T-helper 17 cell (primary cell): ENCODE results near the gene GPNMB. TPM values are rescaled to one million over a fixed set of nuclear protein-coding genes. Genes with fewer than 3 reads are reported as not detected.

Experiments used
- ATAC-seq: fragments of 150-1000 bp; cut with Tn5 transposase; 2 replicates; pipeline ENCODE4 v1.10.0; 2021; ENCODE audit warnings: mild to moderate bottlenecking, moderate library complexity
- DNase-seq, 3 donors: peaks; one replicate each; pipeline versions ENCODE4 v3.0.0 to v3.0.0-alpha.2; 2020 to 2021
- H3K9me3 ChIP-seq: one replicate; pipeline ENCODE4 v1.7.0; 2013; ENCODE audit warnings: low read length, mild to moderate bottlenecking; ENCODE audit not compliant: control insufficient read depth, poor library complexity, severe bottlenecking
- H3K27ac Mint-ChIP-seq: one replicate; pipeline ENCODE4 v1.8.0; 2022; ENCODE audit warnings: mild to moderate bottlenecking, moderate library complexity, mixed read lengths
- H3K27me3 Mint-ChIP-seq: one replicate; pipeline ENCODE4 v1.8.0; 2022; ENCODE audit warnings: mixed read lengths
- H3K36me3 Mint-ChIP-seq: one replicate; pipeline ENCODE4 v1.8.0; 2022; ENCODE audit warnings: low read depth, mixed read lengths
- H3K4me1 Mint-ChIP-seq: one replicate; pipeline ENCODE4 v1.8.0; 2022; ENCODE audit warnings: mild to moderate bottlenecking, mixed read lengths
- H3K4me3 Mint-ChIP-seq: one replicate; pipeline ENCODE4 v1.8.0; 2022; ENCODE audit warnings: mild to moderate bottlenecking, moderate library complexity, mixed read lengths
- total RNA-seq, 4 donors: library from RNA in 2 of 4; stranded (reverse) in 2 of 4; gene quantifications; one replicate each; pipeline ENCODE4 v1.2.3 and lab custom pipeline; 2022 to 2026

GPNMB gene
- total RNA-seq, 2 donors from 2014 or later, result not detected

DNA sequence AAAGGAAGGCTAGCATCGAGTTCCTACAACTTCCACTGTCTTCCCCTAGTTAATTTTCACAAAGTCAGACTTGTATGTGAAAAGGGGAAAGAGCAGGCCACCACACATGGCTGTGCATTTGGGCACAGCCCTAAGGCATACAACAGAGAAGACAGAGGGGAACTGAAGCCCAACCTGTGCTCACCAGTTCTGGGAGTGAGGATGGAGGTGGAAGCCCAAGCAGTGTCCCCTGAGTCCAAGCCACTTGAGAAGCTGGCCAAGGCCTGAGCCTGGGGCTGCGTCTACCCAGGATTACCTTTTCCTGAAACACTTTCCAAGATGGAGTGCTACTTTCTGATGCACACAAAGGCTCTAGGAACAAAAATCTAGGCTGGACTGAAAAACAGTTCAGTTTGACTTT lies 20.3 kb downstream of the GPNMB start:
- Mint-ChIP-seq H3K27ac (no peak overlapping the region), H3K36me3 (no peaks in the 10 kb centered on the region), H3K4me3 (no peak overlapping the region), H3K27me3 (peaks cover 18% of the 10 kb centered on the region), H3K4me1 (no peaks in the 10 kb centered on the region)
- ATAC-seq (no peak), DNase-seq (no peak)
- no peaks in the 10 kb centered on the region for H3K9me3 ChIP-seq

DNA sequence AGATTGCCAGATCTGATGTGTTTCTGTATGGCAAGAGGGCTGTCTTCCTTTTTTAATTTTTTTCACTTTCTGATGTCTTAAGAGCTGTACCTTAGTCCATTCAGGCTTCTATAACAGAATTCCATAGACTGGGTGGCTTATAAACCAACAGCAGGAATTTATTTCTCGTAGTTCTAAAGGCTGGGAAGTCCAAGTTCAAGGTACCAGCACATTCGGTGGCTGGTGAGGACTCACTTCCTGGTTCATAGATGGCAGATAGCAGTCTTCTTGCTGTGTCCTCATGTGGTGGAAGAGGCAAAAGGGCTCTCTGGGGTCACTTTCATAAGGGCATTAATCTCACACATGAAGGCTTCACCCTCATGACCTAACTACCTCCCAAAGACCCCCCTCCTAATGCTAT lies 20.8 kb downstream of the GPNMB start:
- H3K27me3 Mint-ChIP-seq, result peaks cover 22% of the 10 kb centered on the region
- no peak overlapping the region for H3K4me3 Mint-ChIP-seq
- DNase-seq (no peak), ATAC-seq (no peak)
- no peaks in the 10 kb centered on the region for H3K36me3 Mint-ChIP-seq
- H3K27ac Mint-ChIP-seq, result no peak overlapping the region
- peaks cover 4% of the 10 kb centered on the region for H3K4me1 Mint-ChIP-seq
- H3K9me3 ChIP-seq, result no peaks in the 10 kb centered on the region

DNA sequence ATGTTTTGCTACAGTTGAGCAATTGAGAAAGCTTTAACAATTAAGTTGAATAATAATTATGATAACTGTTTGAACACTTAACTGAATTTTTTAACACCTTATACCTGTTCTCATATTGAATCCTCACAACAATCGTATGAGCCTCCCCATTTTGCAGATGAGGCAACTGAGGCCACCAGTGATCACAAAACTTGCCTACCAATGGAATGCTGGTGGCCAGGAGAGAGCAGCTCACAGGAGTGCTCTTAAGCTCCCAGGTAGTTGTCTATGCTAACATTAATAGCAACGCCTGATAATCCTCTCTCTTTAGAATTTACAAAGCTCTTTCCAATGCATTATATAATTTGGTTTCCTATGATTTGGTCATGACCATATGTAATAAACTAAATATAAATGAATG lies 21.6 kb downstream of the GPNMB start:
- Mint-ChIP-seq H3K27ac (no peak overlapping the region), H3K36me3 (no peaks in the 10 kb centered on the region), H3K4me1 (peaks cover 7% of the 10 kb centered on the region), H3K27me3 (peaks cover 23% of the 10 kb centered on the region), H3K4me3 (no peak overlapping the region)
- H3K9me3 ChIP-seq, result no peaks in the 10 kb centered on the region
- ATAC-seq, result no peak
- DNase-seq, result no peak

DNA sequence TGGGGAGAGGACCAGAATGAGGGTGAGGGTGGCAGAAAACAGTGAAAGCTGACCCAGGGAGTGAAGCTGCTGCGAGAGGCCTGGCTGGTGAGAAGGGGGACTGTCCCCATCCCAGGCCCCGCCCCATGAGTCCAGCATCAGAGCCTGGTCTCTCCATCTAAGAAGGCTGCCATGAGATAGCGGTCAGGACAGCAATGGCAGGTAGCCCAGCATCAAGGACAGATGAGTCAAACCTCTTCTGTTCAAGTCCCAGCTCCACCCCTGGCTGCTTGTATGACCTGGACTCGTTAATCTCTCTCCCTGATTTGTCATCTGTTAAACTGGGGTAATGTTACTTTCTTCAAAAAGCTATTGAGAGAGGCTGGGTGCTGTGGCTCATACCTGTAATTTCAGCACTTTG lies 22.2 kb downstream of the GPNMB start:
- no peaks in the 10 kb centered on the region for H3K9me3 ChIP-seq
- DNase-seq (no peak), ATAC-seq (no peak)
- peaks cover 12% of the 10 kb centered on the region for H3K4me1 Mint-ChIP-seq
- no peaks in the 10 kb centered on the region for H3K36me3 Mint-ChIP-seq
- no peak overlapping the region for H3K4me3 Mint-ChIP-seq
- H3K27ac Mint-ChIP-seq, result no peak overlapping the region
- peaks cover 23% of the 10 kb centered on the region for H3K27me3 Mint-ChIP-seq

DNA sequence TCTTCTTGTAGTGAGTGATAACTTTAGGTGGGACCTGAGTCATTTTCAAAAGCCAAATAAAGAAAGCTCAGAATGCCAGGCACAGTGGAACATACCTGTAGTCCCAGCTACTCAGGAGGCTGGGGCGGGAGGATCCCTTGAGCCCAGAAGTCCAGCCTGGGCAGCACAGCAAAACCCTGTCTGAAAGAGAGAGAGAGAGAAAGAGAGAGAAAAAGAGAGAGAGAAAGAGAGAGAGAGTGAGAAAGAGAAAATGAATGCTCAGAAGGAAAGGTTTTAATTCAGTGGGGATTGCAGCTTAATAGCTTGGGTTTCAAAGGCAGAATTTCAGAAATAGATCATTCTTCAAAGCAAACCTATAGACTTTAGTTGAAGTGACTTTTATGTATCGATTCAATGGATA lies 25.7 kb downstream of the GPNMB start:
- Mint-ChIP-seq H3K27me3 (peaks cover 23% of the 10 kb centered on the region), H3K27ac (no peak overlapping the region), H3K4me3 (no peak overlapping the region), H3K36me3 (no peaks in the 10 kb centered on the region), H3K4me1 (peaks cover 12% of the 10 kb centered on the region)
- ATAC-seq, result no peak
- no peaks in the 10 kb centered on the region for H3K9me3 ChIP-seq
- DNase-seq, result no peak

DNA sequence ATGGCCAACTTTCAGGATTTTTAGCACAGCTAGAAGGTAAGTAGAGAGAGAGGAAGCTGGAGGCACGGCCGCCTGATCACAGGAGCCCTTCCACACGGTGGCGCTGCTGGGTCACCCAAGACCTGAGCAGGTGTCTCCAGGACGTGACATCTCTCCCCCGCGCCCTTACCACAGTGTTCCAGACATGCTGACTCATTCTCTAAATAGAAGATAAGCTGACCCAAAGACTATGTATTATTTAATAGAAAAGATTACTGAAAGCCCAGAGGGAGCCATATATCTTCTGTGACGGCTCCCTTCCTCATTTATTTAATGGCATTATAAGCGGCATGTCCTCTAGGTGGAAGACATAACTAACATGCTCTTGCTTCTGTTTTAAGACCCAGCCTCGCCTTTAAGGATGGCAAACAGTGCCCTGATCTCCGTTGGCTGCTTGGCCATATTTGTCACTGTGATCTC lies 26.6 kb downstream of the GPNMB start:
- peak; percentile 72 to 82 (median 72) for DNase-seq
- Mint-ChIP-seq H3K36me3 (no peaks in the 10 kb centered on the region), H3K4me3 (peak overlapping the region; percentile 68), H3K27me3 (peaks cover 23% of the 10 kb centered on the region), H3K27ac (peak overlapping the region; percentile 43), H3K4me1 (peaks cover 12% of the 10 kb centered on the region)
- peak; percentile 99 for ATAC-seq
- no peaks in the 10 kb centered on the region for H3K9me3 ChIP-seq

DNA sequence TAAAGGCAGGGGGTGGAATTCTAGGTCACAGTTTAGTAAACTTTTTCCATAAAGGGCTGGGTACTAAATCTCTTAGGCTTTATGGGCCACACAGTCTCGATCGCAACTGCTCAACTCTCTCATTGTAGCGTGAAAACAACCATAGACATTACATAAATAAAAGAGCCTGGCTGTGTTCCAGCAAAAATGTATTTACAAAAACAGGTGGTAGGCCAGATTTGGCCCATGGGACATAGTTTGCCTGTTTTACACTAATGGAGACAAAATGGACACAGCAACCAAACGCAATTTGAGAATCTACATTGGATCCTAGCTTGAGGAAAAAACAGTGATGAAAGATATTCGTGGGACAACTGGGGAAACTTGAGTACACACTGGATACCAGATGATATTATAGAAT lies 29.3 kb downstream of the GPNMB start:
- Mint-ChIP-seq H3K27ac (no peak overlapping the region), H3K4me3 (no peak overlapping the region)

DNA sequence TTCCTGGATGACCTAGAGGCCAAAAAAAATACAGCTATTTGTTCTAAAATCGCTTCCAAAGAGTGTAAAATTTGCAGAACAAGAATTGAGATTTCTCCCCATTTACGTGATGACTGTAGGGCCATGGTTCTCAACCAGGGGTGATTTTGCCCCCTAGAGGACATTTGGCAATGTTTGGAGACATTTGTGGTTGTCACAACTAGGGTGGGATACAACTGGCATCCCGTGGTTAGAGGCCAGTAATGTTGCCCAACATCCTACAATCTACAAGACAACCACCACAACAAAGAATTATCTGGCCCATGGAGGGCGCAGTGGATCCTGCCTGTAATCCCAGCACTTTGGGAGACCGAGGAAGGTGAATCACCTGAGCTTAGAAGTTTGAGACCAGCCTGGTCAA lies 29.8 kb downstream of the GPNMB start:
- peaks cover 12% of the 10 kb centered on the region for H3K4me1 Mint-ChIP-seq
- no peaks in the 10 kb centered on the region for H3K9me3 ChIP-seq
- no peak overlapping the region for H3K27ac Mint-ChIP-seq
- no peak for DNase-seq
- H3K4me3 Mint-ChIP-seq, result no peak overlapping the region
- H3K27me3 Mint-ChIP-seq, result peaks cover 6% of the 10 kb centered on the region
- ATAC-seq, result no peak
- no peaks in the 10 kb centered on the region for H3K36me3 Mint-ChIP-seq

More for the DNA sequence above, 29.3 kb downstream of the GPNMB start:
- Mint-ChIP-seq H3K36me3 (no peaks in the 10 kb centered on the region), H3K27me3 (peaks cover 10% of the 10 kb centered on the region), H3K4me1 (peaks cover 12% of the 10 kb centered on the region)
- H3K9me3 ChIP-seq, result no peaks in the 10 kb centered on the region
- DNase-seq (no peak), ATAC-seq (no peak)

DNA sequence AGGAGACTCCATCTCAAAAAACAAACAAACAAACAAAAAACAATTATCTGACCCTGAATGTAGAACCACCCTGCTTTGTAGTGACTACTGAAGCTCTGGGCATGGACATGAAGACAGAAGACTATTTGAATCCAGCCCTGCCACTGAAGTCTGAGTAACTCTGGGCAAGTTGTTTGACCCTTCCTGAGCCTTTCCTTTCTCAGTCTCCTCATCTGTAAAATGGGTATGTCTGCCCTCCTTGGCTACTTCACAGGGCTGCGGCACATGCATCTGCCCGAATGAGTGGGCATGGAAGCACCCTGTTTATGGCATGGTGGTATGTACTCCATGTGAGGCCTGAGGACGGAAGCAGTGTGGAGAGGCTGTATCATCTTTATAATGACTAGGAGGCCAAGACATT lies 30.4 kb downstream of the GPNMB start:
- Mint-ChIP-seq H3K4me3 (no peak overlapping the region), H3K4me1 (peaks cover 12% of the 10 kb centered on the region), H3K36me3 (no peaks in the 10 kb centered on the region), H3K27ac (no peak overlapping the region), H3K27me3 (peaks cover 5% of the 10 kb centered on the region)
- no peak for DNase-seq
- H3K9me3 ChIP-seq, result no peaks in the 10 kb centered on the region
- ATAC-seq, result no peak

DNA sequence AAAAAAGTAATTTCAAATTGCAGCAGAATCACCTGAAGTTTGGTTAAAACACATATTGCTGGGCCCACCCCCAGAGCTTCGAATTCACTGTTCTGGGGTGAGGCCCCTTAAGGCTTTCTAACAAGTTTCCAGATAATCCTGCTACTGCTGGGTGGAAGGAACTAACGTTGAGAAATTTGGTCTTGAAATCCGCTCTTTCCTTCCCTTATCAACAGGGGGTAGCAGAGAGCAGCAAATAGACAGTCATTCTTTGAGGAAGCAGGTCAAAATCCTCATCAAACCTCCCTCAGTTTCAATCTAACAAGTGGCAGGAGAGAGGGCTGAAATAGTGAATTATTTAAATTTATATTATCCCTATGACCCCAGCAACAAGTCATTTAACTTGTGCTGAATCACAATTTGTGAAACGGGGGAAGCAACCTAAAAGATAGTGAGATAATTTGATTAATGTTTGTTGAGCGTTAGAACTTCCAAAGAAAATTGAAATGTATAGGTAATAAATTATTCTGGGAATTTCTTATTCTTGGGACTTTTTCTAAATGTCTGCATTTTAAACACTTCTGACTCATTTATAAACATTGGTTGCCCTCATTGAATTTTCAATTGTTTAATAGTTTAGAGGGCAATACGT lies 30.9 kb downstream of the GPNMB start:
- H3K4me1 Mint-ChIP-seq, result peaks cover 8% of the 10 kb centered on the region
- ATAC-seq (peak; percentile 59), DNase-seq (no peak)
- no peaks in the 10 kb centered on the region for H3K9me3 ChIP-seq
- no peaks in the 10 kb centered on the region for H3K36me3 Mint-ChIP-seq
- H3K27me3 Mint-ChIP-seq, result no peaks in the 10 kb centered on the region
- no peak overlapping the region for H3K4me3 Mint-ChIP-seq
- no peak overlapping the region for H3K27ac Mint-ChIP-seq

DNA sequence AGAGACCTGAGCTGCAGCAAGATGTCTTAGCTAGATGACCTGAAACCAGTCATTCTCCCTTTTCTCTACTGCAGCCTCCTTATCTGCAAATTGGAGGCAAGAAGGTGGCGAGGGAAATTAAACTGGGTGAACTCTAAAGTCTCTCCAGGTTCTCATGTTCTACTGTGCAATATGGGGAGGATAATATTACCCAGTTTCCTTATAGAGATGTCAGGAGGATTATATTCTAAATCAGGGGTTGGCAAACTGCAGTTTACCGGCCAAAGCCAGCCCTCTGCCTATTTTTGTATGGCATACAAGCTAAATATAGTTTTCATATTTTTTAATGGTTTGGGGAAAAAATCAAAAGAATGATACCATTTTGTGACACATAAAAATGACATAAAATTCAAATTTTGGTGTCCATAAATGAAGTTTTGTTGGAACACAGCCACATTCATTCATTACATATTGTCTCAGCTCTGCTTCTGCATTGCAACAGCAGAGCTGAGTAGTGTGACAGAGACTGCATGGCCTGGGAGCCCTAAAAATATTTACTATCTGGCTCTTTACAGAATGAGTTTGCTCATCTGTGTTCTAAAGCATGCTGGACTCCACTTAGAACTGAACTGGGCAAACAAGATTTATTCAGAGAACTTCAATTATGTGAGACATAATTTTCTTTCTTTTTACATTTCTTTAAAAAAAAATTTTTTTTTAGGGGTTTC lies 33.4 kb downstream of the GPNMB start:
- DNase-seq (no peak), ATAC-seq (no peak)
- H3K27ac Mint-ChIP-seq, result no peak overlapping the region
- H3K36me3 Mint-ChIP-seq, result no peaks in the 10 kb centered on the region
- H3K4me1 Mint-ChIP-seq, result no peaks in the 10 kb centered on the region
- H3K9me3 ChIP-seq, result no peaks in the 10 kb centered on the region
- no peaks in the 10 kb centered on the region for H3K27me3 Mint-ChIP-seq
- no peak overlapping the region for H3K4me3 Mint-ChIP-seq

DNA sequence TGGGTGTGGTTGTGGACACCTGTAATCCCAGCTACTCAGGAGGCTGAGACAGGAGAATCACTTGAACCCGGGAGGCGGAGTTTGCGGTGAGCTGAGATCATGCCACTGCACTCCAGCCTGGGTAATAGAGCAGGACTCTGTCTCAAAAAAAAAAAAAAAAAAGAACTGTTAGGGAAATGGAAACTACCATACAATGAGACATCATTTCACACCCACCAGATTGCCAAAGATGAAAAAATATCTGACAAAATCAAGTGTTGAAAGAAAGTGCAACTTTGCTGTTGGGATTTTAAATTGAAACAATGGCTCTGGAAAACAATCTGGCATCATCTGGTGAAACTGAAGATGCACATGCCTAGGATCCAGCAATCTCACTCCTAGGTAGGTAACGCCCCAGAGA lies 36.5 kb downstream of the GPNMB start:
- Mint-ChIP-seq H3K36me3 (no peaks in the 10 kb centered on the region), H3K27me3 (no peaks in the 10 kb centered on the region), H3K4me3 (no peak overlapping the region), H3K4me1 (peaks cover 4% of the 10 kb centered on the region), H3K27ac (no peak overlapping the region)
- ATAC-seq, result no peak
- no peak for DNase-seq
- H3K9me3 ChIP-seq, result no peaks in the 10 kb centered on the region

DNA sequence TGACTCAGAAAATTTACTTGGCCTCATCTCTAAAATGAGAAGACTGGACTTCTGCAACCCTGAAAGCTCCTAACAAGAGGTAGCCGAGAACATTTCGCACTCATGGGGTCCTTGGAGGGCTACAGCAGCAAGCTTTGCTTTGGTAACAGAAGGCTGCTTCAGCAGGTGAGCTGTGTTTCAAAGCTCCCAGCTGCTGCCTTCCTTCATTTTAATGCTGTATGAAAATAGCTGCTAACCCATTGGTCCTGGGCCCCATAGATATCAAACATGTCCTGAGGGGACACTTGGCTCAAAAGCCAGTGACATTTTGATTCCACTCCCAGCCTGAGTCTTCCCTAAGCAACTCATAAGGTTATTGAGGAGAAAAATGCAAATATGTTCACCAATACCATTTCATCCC lies 38.3 kb downstream of the GPNMB start:
- no peaks in the 10 kb centered on the region for H3K9me3 ChIP-seq
- DNase-seq, result no peak
- no peaks in the 10 kb centered on the region for H3K36me3 Mint-ChIP-seq
- H3K4me1 Mint-ChIP-seq, result peaks cover 4% of the 10 kb centered on the region
- no peak overlapping the region for H3K27ac Mint-ChIP-seq
- no peak overlapping the region for H3K4me3 Mint-ChIP-seq
- ATAC-seq, result no peak
- no peaks in the 10 kb centered on the region for H3K27me3 Mint-ChIP-seq
